Measurements from ENCODE around the gene GAD2.

- TF ChIP-seq TOX (CRISPR knock-in tag; IDR thresholded peaks at IDR 0.05; ENCODE audit: borderline replicate concordance) (no peak), ZFP30 (CRISPR knock-in tag; IDR thresholded peaks at IDR 0.05) (no peak), ARNTL (CRISPR knock-in tag; IDR thresholded peaks at IDR 0.05; ENCODE audit: borderline replicate concordance, low read depth) (no peak), GLIS3 (CRISPR knock-in tag; IDR thresholded peaks at IDR 0.05) (no peak), ISL1 (CRISPR knock-in tag; IDR thresholded peaks at IDR 0.05) (no peak), OSR1 (CRISPR knock-in tag; IDR thresholded peaks at IDR 0.05) (no peak)
Measured at GRCh38 chr10:26318672-26319071, 102.1 kb downstream of the GAD2 start.

Measured in SK-N-SH treated with all-trans-retinoic acid at 6 μM for 48 hours (cell line).